ENCODE data around the gene NELFB.
A peak's percentile ranks its signal among the peaks of the same experiment; 100 is the strongest.

The NELFB gene

GRCh38 chr9:137314561-137315560 is 59.7 kb downstream of the NELFB start:
- Histone ChIP-seq H4K20me1 (peaks cover 0 to 9% (median 0%) of the 10 kb centered on the region in 11 experiments; a peak in 2 of 22 replicates), H3K9ac (peak overlapping the region in 7 of 11 experiments; percentile 44 to 85 (median 62); a peak in 13 of 22 replicates), H3K4me2 (peak overlapping the region; percentile 52 to 99 (median 72)), H3K4me3 (no peak overlapping the region; a peak in 1 of 20 replicates), H3K9me3 (replicated peaks in 1 of 11) (no peaks in the 10 kb centered on the region), H3K27me3 (peaks cover 0 to 8% (median 0%) of the 10 kb centered on the region in 11 experiments; a peak in 4 of 22 replicates), H3K36me3 (no peaks in the 10 kb centered on the region), H3K27ac (peak overlapping the region in 8 of 11 experiments; percentile 14 to 90 (median 48); a peak in 10 of 22 replicates), H3K4me1 (peaks cover 58 to 92% (median 84%) of the 10 kb centered on the region in 10 experiments)
- TF ChIP-seq Cebpa-rat (IDR thresholded peaks at IDR 0.05) = no peak

- peak overlapping the region in 2 of 10 experiments; percentile 19 to 40; a peak in 2 of 20 replicates for H3K4me3 ChIP-seq
- H3K4me1 ChIP-seq = peaks cover 65 to 92% (median 84%) of the 10 kb centered on the region in 10 experiments
- no peaks in the 10 kb centered on the region for H3K36me3 ChIP-seq
- H3K4me2 ChIP-seq = peak overlapping the region; percentile 52 to 99 (median 72)
- TF ChIP-seq Cebpa-rat (IDR thresholded peaks at IDR 0.05) = no peak
- H3K27me3 ChIP-seq = peaks cover 0 to 8% (median 0%) of the 10 kb centered on the region in 11 experiments; a peak in 4 of 22 replicates
- no peaks in the 10 kb centered on the region for H3K9me3 ChIP-seq (replicated peaks in 1 of 11)
- peak overlapping the region in 7 of 11 experiments; percentile 44 to 85 (median 62); a peak in 13 of 22 replicates for H3K9ac ChIP-seq
- H4K20me1 ChIP-seq = peaks cover 0 to 7% (median 0%) of the 10 kb centered on the region in 11 experiments; a peak in 2 of 22 replicates
- peak overlapping the region in 8 of 11 experiments; percentile 14 to 90 (median 48); a peak in 11 of 22 replicates for H3K27ac ChIP-seq
Observed at GRCh38 chr9:137315581-137316011, 60.5 kb downstream of the NELFB start.

GRCh38 chr9:137316012-137316981 is 61.2 kb downstream of the NELFB start:
- H3K36me3 ChIP-seq = no peaks in the 10 kb centered on the region
- H3K4me3 ChIP-seq = peak overlapping the region; percentile 42 to 70 (median 54)
- no peak for TF ChIP-seq Cebpa-rat (IDR thresholded peaks at IDR 0.05)
- peaks cover 65 to 92% (median 84%) of the 10 kb centered on the region in 10 experiments for H3K4me1 ChIP-seq
- H3K27me3 ChIP-seq = peaks cover 0 to 8% (median 0%) of the 10 kb centered on the region in 11 experiments; a peak in 4 of 22 replicates
- no peaks in the 10 kb centered on the region; a peak in 2 of 22 replicates for H4K20me1 ChIP-seq
- H3K4me2 ChIP-seq = peak overlapping the region; percentile 81 to 99 (median 96)
- H3K9me3 ChIP-seq (replicated peaks in 1 of 11) = no peaks in the 10 kb centered on the region
- peak overlapping the region; percentile 71 to 85 (median 78); a peak in 21 of 22 replicates for H3K9ac ChIP-seq
- peak overlapping the region in 10 of 11 experiments; percentile 44 to 96 (median 81); a peak in 19 of 22 replicates for H3K27ac ChIP-seq

GRCh38 chr9:137317021-137317717 is 62.0 kb downstream of the NELFB start:
- Histone ChIP-seq H3K4me3 (peak overlapping the region in 4 of 10 experiments; percentile 48 to 70 (median 56); a peak in 4 of 20 replicates), H3K4me1 (peaks cover 63 to 95% (median 88%) of the 10 kb centered on the region in 10 experiments), H3K9me3 (replicated peaks in 1 of 11) (peaks cover 0 to 6% (median 2%) of the 10 kb centered on the region in 11 experiments; a peak in 14 of 22 replicates), H3K27me3 (peaks cover 0 to 8% (median 0%) of the 10 kb centered on the region in 11 experiments; a peak in 4 of 22 replicates), H3K9ac (peak overlapping the region in 9 of 11 experiments; percentile 71 to 85 (median 79); a peak in 14 of 22 replicates), H3K27ac (peak overlapping the region in 9 of 11 experiments; percentile 58 to 96 (median 82); a peak in 11 of 22 replicates), H4K20me1 (no peaks in the 10 kb centered on the region; a peak in 2 of 22 replicates), H3K36me3 (no peaks in the 10 kb centered on the region), H3K4me2 (peak overlapping the region; percentile 81 to 99 (median 96); a peak in 21 of 22 replicates)
- TF ChIP-seq Cebpa-rat (IDR thresholded peaks at IDR 0.05) = no peak

GRCh38 chr9:137317718-137318511 is 62.8 kb downstream of the NELFB start:
- Histone ChIP-seq H3K4me2 (peak overlapping the region; percentile 81 to 99 (median 95)), H3K9ac (peak overlapping the region in 5 of 11 experiments; percentile 14 to 85 (median 78); a peak in 9 of 22 replicates), H3K27me3 (peaks cover 0 to 8% (median 0%) of the 10 kb centered on the region in 11 experiments; a peak in 4 of 22 replicates), H3K4me3 (no peak overlapping the region), H3K36me3 (no peaks in the 10 kb centered on the region), H3K4me1 (peaks cover 63 to 89% (median 87%) of the 10 kb centered on the region in 10 experiments), H3K27ac (peak overlapping the region in 6 of 11 experiments; percentile 29 to 96 (median 71); a peak in 7 of 22 replicates), H4K20me1 (no peaks in the 10 kb centered on the region; a peak in 2 of 22 replicates), H3K9me3 (replicated peaks in 1 of 11) (peaks cover 0 to 11% (median 6%) of the 10 kb centered on the region in 11 experiments; a peak in 14 of 22 replicates)
- no peak for TF ChIP-seq Cebpa-rat (IDR thresholded peaks at IDR 0.05)

GRCh38 chr9:137318602-137319001 is 63.5 kb downstream of the NELFB start:
- no peak for TF ChIP-seq Cebpa-rat (IDR thresholded peaks at IDR 0.05)
- peak overlapping the region; percentile 81 to 99 (median 95) for H3K4me2 ChIP-seq
- peaks cover 0 to 14% (median 9%) of the 10 kb centered on the region in 11 experiments; a peak in 16 of 22 replicates for H3K9me3 ChIP-seq (replicated peaks in 1 of 11)
- no peaks in the 10 kb centered on the region; a peak in 1 of 22 replicates for H4K20me1 ChIP-seq
- no peak overlapping the region for H3K4me3 ChIP-seq
- H3K27ac ChIP-seq = peak overlapping the region in 8 of 11 experiments; percentile 28 to 96 (median 54); a peak in 11 of 22 replicates
- peaks cover 0 to 8% (median 0%) of the 10 kb centered on the region in 11 experiments; a peak in 4 of 22 replicates for H3K27me3 ChIP-seq
- H3K4me1 ChIP-seq = peaks cover 63 to 83% (median 81%) of the 10 kb centered on the region in 10 experiments
- H3K36me3 ChIP-seq = peaks cover 0 to 2% (median 0%) of the 10 kb centered on the region in 11 experiments; a peak in 2 of 22 replicates
- H3K9ac ChIP-seq = peak overlapping the region in 10 of 11 experiments; percentile 14 to 85 (median 40); a peak in 11 of 22 replicates

All from BLaER1 treated with 17β-estradiol and CSF1 and Interleukin-3, amounts not matched to agents 10 nM and 100 nM (cell line).